Activated T-helper 2 cell treated with anti-CD3 and anti-CD28 coated beads, Interferon-gamma antibody, Interleukin-2, Interleukin-4, amounts not matched to agents 10 μg/mL and 5 μg/mL and 100 μg/mL, durations not matched to agents 14 hours and 24 hours and 36 hours (primary cell): ENCODE data around the gene COL15A1. TPM values are rescaled to one million over a fixed set of nuclear protein-coding genes. Genes with fewer than 3 reads are reported as not detected.
"Not testable (repeated sequence)": the region's sequence is repeated elsewhere in the genome, so short reads cannot be mapped to it uniquely, and the experiment has no call there.

ENCODE experiments used
- DNase-seq: peaks from one replicate; pipeline ENCODE4 v3.0.0; 2021; ENCODE audit warnings: low spot score
- H3K27ac Mint-ChIP-seq: one replicate; pipeline ENCODE4 v1.8.0; 2021; ENCODE audit warnings: mixed read lengths
- H3K27me3 Mint-ChIP-seq: one replicate; pipeline ENCODE4 v1.8.0; 2021; ENCODE audit warnings: low read depth, mixed read lengths
- H3K36me3 Mint-ChIP-seq: one replicate; pipeline ENCODE4 v1.8.0; 2021; ENCODE audit warnings: low read depth, mixed read lengths
- H3K4me1 Mint-ChIP-seq: one replicate; pipeline ENCODE4 v1.8.0; 2021; ENCODE audit warnings: low read depth, mixed read lengths
- H3K4me3 Mint-ChIP-seq: one replicate; pipeline ENCODE4 v1.8.0; 2021; ENCODE audit warnings: low read depth, mild to moderate bottlenecking, moderate library complexity, mixed read lengths
- H3K9me3 Mint-ChIP-seq: one replicate; pipeline ENCODE4 v1.8.0; 2021; ENCODE audit warnings: mixed read lengths
- intact Hi-C: fragments of 100-400 bp; cut with micrococcal nuclease; formaldehyde crosslinking; loops from one replicate; pipeline ENCODE4 v1.15.1; 2023
- total RNA-seq: library from RNA; stranded (reverse); gene quantifications from 2 replicates; pipeline ENCODE4 v1.2.3, GENCODE V29; 2022

Gene COL15A1
- not detected in 2 replicates for total RNA-seq

GRCh38 chr9:98943682-98944056 lies at the start of gene COL15A1:
TSS of gene COL15A1 (plus strand) at chr9:98943907. CDS start at chr9:98944062, 155 bp downstream.
- no peak within 1 kb of the TSS for H3K27ac Mint-ChIP-seq
- peaks cover 71% of the 10 kb centered on the region for H3K27me3 Mint-ChIP-seq
- H3K4me3 Mint-ChIP-seq = no peak within 1 kb of the TSS
- no peaks in the 10 kb centered on the region for H3K4me1 Mint-ChIP-seq
- no peaks in the 10 kb centered on the region for H3K36me3 Mint-ChIP-seq
- intact Hi-C loops = loop anchor here (10.0 kb wide), 1 partner anchor 239 kb away; the partner anchor contains the start of gene GABBR2
- DNase-seq = no peak
- no peaks in the 10 kb centered on the region for H3K9me3 Mint-ChIP-seq

- H3K36me3 Mint-ChIP-seq = no peaks in the 10 kb centered on the region
These were observed 49.5 kb upstream of the COL15A1 start for GRCh38 chr9:98894171-98894570.

GRCh38 chr9:98894761-98895160 lies 48.9 kb upstream of the COL15A1 start:
- Mint-ChIP-seq H3K27ac (no peak overlapping the region), H3K27me3 (peaks cover 11% of the 10 kb centered on the region), H3K36me3 (no peaks in the 10 kb centered on the region), H3K4me1 (no peaks in the 10 kb centered on the region), H3K4me3 (no peak overlapping the region), H3K9me3 (no peaks in the 10 kb centered on the region)
- no peak for DNase-seq
- intact Hi-C loops = no loop called here

More at GRCh38 chr9:98894171-98894570, 49.5 kb upstream of the COL15A1 start:
- Mint-ChIP-seq H3K4me1 (no peaks in the 10 kb centered on the region), H3K9me3 (no peaks in the 10 kb centered on the region), H3K27ac (no peak overlapping the region), H3K4me3 (no peak overlapping the region), H3K27me3 (peaks cover 11% of the 10 kb centered on the region)
- DNase-seq = no peak
- intact Hi-C loops = no loop called here

GRCh38 chr9:98896632-98897031 lies 47.1 kb upstream of the COL15A1 start:
- peaks cover 12% of the 10 kb centered on the region for H3K27me3 Mint-ChIP-seq
- intact Hi-C loops = loop anchor here (1.0 kb wide), 1 partner anchor 25 kb away; no protein-coding TSS in a partner anchor
- no peaks in the 10 kb centered on the region for H3K36me3 Mint-ChIP-seq
- H3K27ac Mint-ChIP-seq = no peak overlapping the region
- no peak for DNase-seq
- H3K9me3 Mint-ChIP-seq = no peaks in the 10 kb centered on the region
- H3K4me1 Mint-ChIP-seq = no peaks in the 10 kb centered on the region
- H3K4me3 Mint-ChIP-seq = no peak overlapping the region

GRCh38 chr9:98897745-98898144 lies 46.0 kb upstream of the COL15A1 start:
- Mint-ChIP-seq H3K4me1 (no peaks in the 10 kb centered on the region), H3K27me3 (peaks cover 10% of the 10 kb centered on the region), H3K4me3 (no peak overlapping the region), H3K9me3 (no peaks in the 10 kb centered on the region), H3K27ac (no peak overlapping the region), H3K36me3 (no peaks in the 10 kb centered on the region)
- DNase-seq = no peak
- intact Hi-C loops = no loop called here

- Mint-ChIP-seq H3K27me3 (peaks cover 8% of the 10 kb centered on the region), H3K27ac (no peak overlapping the region), H3K9me3 (no peaks in the 10 kb centered on the region), H3K36me3 (no peaks in the 10 kb centered on the region), H3K4me1 (no peaks in the 10 kb centered on the region), H3K4me3 (no peak overlapping the region)
- DNase-seq = no peak
- intact Hi-C loops = no loop called here
These were observed 44.2 kb upstream of the COL15A1 start for GRCh38 chr9:98899408-98900056.

GRCh38 chr9:98900244-98900643 lies 43.5 kb upstream of the COL15A1 start:
- intact Hi-C loops = no loop called here
- no peaks in the 10 kb centered on the region for H3K4me1 Mint-ChIP-seq
- H3K9me3 Mint-ChIP-seq = no peaks in the 10 kb centered on the region
- H3K27me3 Mint-ChIP-seq = peaks cover 8% of the 10 kb centered on the region
- DNase-seq = no peak
- no peak overlapping the region for H3K4me3 Mint-ChIP-seq
- H3K27ac Mint-ChIP-seq = no peak overlapping the region
- no peaks in the 10 kb centered on the region for H3K36me3 Mint-ChIP-seq

- DNase-seq = no peak
- H3K36me3 Mint-ChIP-seq = no peaks in the 10 kb centered on the region
- no peaks in the 10 kb centered on the region for H3K9me3 Mint-ChIP-seq
- intact Hi-C loops = no loop called here
- H3K4me1 Mint-ChIP-seq = no peaks in the 10 kb centered on the region
- H3K4me3 Mint-ChIP-seq = no peak overlapping the region
- H3K27me3 Mint-ChIP-seq = peaks cover 8% of the 10 kb centered on the region
- H3K27ac Mint-ChIP-seq = no peak overlapping the region
These were observed 43.0 kb upstream of the COL15A1 start for GRCh38 chr9:98900725-98901124.

- H3K36me3 Mint-ChIP-seq, H3K4me3 Mint-ChIP-seq, H3K27me3 Mint-ChIP-seq, H3K9me3 Mint-ChIP-seq, intact Hi-C loops, H3K4me1 Mint-ChIP-seq, H3K27ac Mint-ChIP-seq, DNase-seq: not testable (repeated sequence)
These were observed 41.9 kb upstream of the COL15A1 start for GRCh38 chr9:98901843-98902242.

- Mint-ChIP-seq H3K9me3 (no peaks in the 10 kb centered on the region), H3K36me3 (no peaks in the 10 kb centered on the region), H3K4me1 (no peaks in the 10 kb centered on the region), H3K27ac (no peak overlapping the region), H3K4me3 (no peak overlapping the region), H3K27me3 (peaks cover 8% of the 10 kb centered on the region)
- no peak for DNase-seq
- intact Hi-C loops = no loop called here
These were observed 41.2 kb upstream of the COL15A1 start for GRCh38 chr9:98902516-98902915.

GRCh38 chr9:98902925-98903324 lies 40.8 kb upstream of the COL15A1 start:
- no peaks in the 10 kb centered on the region for H3K36me3 Mint-ChIP-seq
- no peak overlapping the region for H3K4me3 Mint-ChIP-seq
- intact Hi-C loops = no loop called here
- DNase-seq = no peak
- H3K27me3 Mint-ChIP-seq = peaks cover 7% of the 10 kb centered on the region
- no peaks in the 10 kb centered on the region for H3K4me1 Mint-ChIP-seq
- no peaks in the 10 kb centered on the region for H3K9me3 Mint-ChIP-seq
- no peak overlapping the region for H3K27ac Mint-ChIP-seq

GRCh38 chr9:98903961-98904411 lies 39.7 kb upstream of the COL15A1 start:
- DNase-seq = no peak
- peaks cover 3% of the 10 kb centered on the region for H3K27me3 Mint-ChIP-seq
- H3K9me3 Mint-ChIP-seq = no peaks in the 10 kb centered on the region
- H3K4me1 Mint-ChIP-seq = no peaks in the 10 kb centered on the region
- no peaks in the 10 kb centered on the region for H3K36me3 Mint-ChIP-seq
- intact Hi-C loops = no loop called here
- no peak overlapping the region for H3K27ac Mint-ChIP-seq
- H3K4me3 Mint-ChIP-seq = no peak overlapping the region

GRCh38 chr9:98905015-98905414 lies 38.7 kb upstream of the COL15A1 start:
- H3K27me3 Mint-ChIP-seq = peaks cover 3% of the 10 kb centered on the region
- H3K9me3 Mint-ChIP-seq = no peaks in the 10 kb centered on the region
- H3K4me1 Mint-ChIP-seq = no peaks in the 10 kb centered on the region
- no peak overlapping the region for H3K4me3 Mint-ChIP-seq
- no peak overlapping the region for H3K27ac Mint-ChIP-seq
- no peak for DNase-seq
- intact Hi-C loops = no loop called here
- H3K36me3 Mint-ChIP-seq = no peaks in the 10 kb centered on the region
